ENCODE results near the gene PACS1. TPM values are rescaled to one million over a fixed set of nuclear protein-coding genes. Genes with fewer than 3 reads are reported as not detected.

PACS1 gene
- polyA plus RNA-seq, 1 donor (not counting 4 experiments of a cell fraction or from before 2014, with no cell fraction given): 14.9 TPM

DNA sequence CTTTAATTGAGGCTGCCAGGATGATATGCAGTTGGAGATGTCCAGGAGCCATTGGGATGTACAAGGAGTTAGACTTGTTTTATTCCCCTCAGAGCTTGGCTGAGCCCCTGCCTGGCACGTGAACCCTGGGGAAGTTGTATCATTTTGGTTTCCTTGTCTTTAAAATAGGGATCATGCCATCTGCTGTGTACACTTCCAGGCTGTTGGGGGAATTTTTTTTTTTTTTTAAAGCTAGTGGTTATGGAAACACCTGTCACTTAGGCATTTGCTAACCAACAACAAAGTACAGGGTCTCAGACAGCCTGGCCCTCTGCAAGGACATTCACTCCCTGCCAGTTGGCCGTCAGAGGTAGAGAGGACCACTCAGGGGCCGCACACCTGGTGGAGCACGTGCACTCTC lies 189.9 kb downstream of the PACS1 start:
- no peaks in the 10 kb centered on the region for H3K27me3 ChIP-seq (ENCODE audit: control insufficient read depth, extremely low read depth, insufficient read depth, low read length)
- FAIRE-seq (no peak), DNase-seq (ENCODE audit: low read depth, low spot score) (no peak)
- H3K9ac ChIP-seq (ENCODE audit: control insufficient read depth, extremely low read depth, insufficient read depth, low read length): no peak overlapping the region
- peaks cover 13% of the 10 kb centered on the region for H3K4me1 ChIP-seq (ENCODE audit: control insufficient read depth, extremely low read depth, insufficient read depth, low read length)
- peaks cover 13% of the 10 kb centered on the region for H3K79me2 ChIP-seq (ENCODE audit: control insufficient read depth, insufficient read depth, low read length)
- no peak overlapping the region for H3K27ac ChIP-seq (ENCODE audit: control insufficient read depth, insufficient read depth, low read length)
- H3K4me2 ChIP-seq (ENCODE audit: control insufficient read depth, extremely low read depth, insufficient read depth, low read depth, low read length): no peak overlapping the region
- H3K9me3 ChIP-seq (ENCODE audit: control insufficient read depth, low read depth, low read length): no peaks in the 10 kb centered on the region
- dilution Hi-C loops (cut with MboI; ENCODE audit: extremely low pct_ligation_motif_present, low sequenced_read_pairs): no loop called here
- H3K4me3 ChIP-seq (ENCODE audit: control insufficient read depth in 2 of 3, extremely low read depth in 1 of 3, insufficient read depth in 2 of 3, low read depth in 1 of 3, low read length in 3 of 3): no peak overlapping the region
- TF ChIP-seq EZH2 (IDR thresholded peaks at IDR 0.05; ENCODE audit: low read length): no peak
- TF ChIP-seq, protein P1, sequence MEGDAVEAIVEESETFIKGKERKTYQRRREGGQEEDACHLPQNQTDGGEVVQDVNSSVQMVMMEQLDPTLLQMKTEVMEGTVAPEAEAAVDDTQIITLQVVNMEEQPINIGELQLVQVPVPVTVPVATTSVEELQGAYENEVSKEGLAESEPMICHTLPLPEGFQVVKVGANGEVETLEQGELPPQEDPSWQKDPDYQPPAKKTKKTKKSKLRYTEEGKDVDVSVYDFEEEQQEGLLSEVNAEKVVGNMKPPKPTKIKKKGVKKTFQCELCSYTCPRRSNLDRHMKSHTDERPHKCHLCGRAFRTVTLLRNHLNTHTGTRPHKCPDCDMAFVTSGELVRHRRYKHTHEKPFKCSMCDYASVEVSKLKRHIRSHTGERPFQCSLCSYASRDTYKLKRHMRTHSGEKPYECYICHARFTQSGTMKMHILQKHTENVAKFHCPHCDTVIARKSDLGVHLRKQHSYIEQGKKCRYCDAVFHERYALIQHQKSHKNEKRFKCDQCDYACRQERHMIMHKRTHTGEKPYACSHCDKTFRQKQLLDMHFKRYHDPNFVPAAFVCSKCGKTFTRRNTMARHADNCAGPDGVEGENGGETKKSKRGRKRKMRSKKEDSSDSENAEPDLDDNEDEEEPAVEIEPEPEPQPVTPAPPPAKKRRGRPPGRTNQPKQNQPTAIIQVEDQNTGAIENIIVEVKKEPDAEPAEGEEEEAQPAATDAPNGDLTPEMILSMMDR (optimal IDR thresholded peaks at IDR 0.05 in 1 of 3, IDR thresholded peaks at IDR 0.05 in 1 of 3, conservative IDR thresholded peaks at IDR 0.05 in 1 of 3; ENCODE audit: extremely low read depth in 1 of 3, insufficient read depth in 2 of 3, low read length in 3 of 3): no peak
- H3K36me3 ChIP-seq (ENCODE audit: control insufficient read depth in 2 of 2, extremely low read depth in 1 of 2, insufficient read depth in 2 of 2, low read length in 2 of 2): peaks cover 34 to 36% of the 10 kb centered on the region in 2 experiments
- no peaks in the 10 kb centered on the region for H3K9me1 ChIP-seq (ENCODE audit: control insufficient read depth, extremely low read depth, insufficient read depth, low read length)
- no peak overlapping the region for H2AFZ ChIP-seq (ENCODE audit: control insufficient read depth, low read length)
- no peaks in the 10 kb centered on the region for H4K20me1 ChIP-seq (ENCODE audit: control insufficient read depth, extremely low read depth, insufficient read depth, low read length)

DNA sequence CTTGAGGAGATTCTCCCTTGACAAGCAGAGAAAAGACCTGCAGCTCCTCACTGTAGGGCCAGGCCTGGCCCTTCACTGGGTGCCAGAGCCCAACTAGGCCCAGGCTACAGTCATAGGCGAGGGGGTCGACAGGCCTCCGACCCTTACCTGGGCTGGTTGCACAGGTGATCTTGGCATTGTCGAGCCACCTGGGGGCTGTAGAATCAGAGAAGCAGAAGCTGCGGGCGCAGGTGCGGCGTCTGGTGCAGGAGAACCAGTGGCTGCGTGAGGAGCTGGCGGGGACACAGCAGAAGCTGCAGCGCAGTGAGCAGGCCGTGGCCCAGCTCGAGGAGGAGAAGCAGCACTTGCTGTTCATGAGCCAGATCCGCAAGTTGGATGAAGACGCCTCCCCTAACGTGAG lies 191.5 kb downstream of the PACS1 start:
- H3K4me3 ChIP-seq (ENCODE audit: control insufficient read depth in 2 of 3, extremely low read depth in 1 of 3, insufficient read depth in 2 of 3, low read depth in 1 of 3, low read length in 3 of 3): no peak overlapping the region
- H3K27me3 ChIP-seq (ENCODE audit: control insufficient read depth, extremely low read depth, insufficient read depth, low read length): no peaks in the 10 kb centered on the region
- H3K79me2 ChIP-seq (ENCODE audit: control insufficient read depth, insufficient read depth, low read length): peaks cover 13% of the 10 kb centered on the region
- no peak overlapping the region for H3K27ac ChIP-seq (ENCODE audit: control insufficient read depth, insufficient read depth, low read length)
- H3K36me3 ChIP-seq (ENCODE audit: control insufficient read depth in 2 of 2, extremely low read depth in 1 of 2, insufficient read depth in 2 of 2, low read length in 2 of 2): peaks cover 42% of the 10 kb centered on the region in 2 experiments
- no peak for DNase-seq (ENCODE audit: low read depth, low spot score)
- TF ChIP-seq EZH2 (IDR thresholded peaks at IDR 0.05; ENCODE audit: low read length): no peak
- TF ChIP-seq, protein P1 (optimal IDR thresholded peaks at IDR 0.05 in 1 of 3, IDR thresholded peaks at IDR 0.05 in 1 of 3, conservative IDR thresholded peaks at IDR 0.05 in 1 of 3; ENCODE audit: extremely low read depth in 1 of 3, insufficient read depth in 2 of 3, low read length in 3 of 3): no peak
- H2AFZ ChIP-seq (ENCODE audit: control insufficient read depth, low read length): no peak overlapping the region
- H3K9me1 ChIP-seq (ENCODE audit: control insufficient read depth, extremely low read depth, insufficient read depth, low read length): no peaks in the 10 kb centered on the region
- no peak overlapping the region for H3K9ac ChIP-seq (ENCODE audit: control insufficient read depth, extremely low read depth, insufficient read depth, low read length)
- H4K20me1 ChIP-seq (ENCODE audit: control insufficient read depth, extremely low read depth, insufficient read depth, low read length): no peaks in the 10 kb centered on the region
- FAIRE-seq: no peak
- dilution Hi-C loops (cut with MboI; ENCODE audit: extremely low pct_ligation_motif_present, low sequenced_read_pairs): no loop called here
- no peaks in the 10 kb centered on the region for H3K9me3 ChIP-seq (ENCODE audit: control insufficient read depth, low read depth, low read length)
- H3K4me1 ChIP-seq (ENCODE audit: control insufficient read depth, extremely low read depth, insufficient read depth, low read length): peaks cover 13% of the 10 kb centered on the region
- no peak overlapping the region for H3K4me2 ChIP-seq (ENCODE audit: control insufficient read depth, extremely low read depth, insufficient read depth, low read depth, low read length)
